ENCODE data around the gene OXNAD1.
A peak's percentile ranks its signal among the peaks of the same experiment; 100 is the strongest.
"Not testable (repeated sequence)": the region's sequence is repeated elsewhere in the genome, so short reads cannot be mapped to it uniquely, and the experiment has no call there.

Gene OXNAD1

DNA sequence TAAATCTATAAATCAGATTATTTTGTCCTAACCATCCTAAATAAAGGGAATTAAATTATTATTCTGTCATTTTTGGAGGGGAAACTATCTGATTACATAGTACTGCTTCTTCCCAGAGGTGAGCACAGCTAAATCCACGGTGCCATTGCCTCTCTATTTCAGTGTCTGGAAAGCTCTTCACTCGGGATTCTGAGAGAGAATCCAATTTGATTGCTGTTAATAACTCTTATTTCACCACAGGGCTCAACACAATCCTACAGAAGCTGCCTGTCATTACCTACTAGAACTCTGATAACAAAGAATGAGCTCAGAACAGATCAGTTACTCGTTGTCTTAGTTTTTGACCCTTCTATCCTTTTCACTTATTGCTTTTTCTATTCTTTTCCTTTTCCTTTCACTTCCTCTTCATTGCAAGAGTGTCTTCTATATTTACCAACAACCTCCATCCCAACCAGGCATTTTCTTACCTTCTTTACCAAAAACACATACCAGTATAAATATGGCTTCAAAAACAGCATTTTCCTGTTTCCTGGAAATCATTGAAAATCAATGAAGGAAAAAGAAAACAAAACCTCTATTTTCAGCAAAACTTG, 30.4 kb downstream of the OXNAD1 start:
- no peak for DNase-seq
- in situ Hi-C loops (cut with HindIII; ENCODE audit: low pct_ligation_motif_present, low pct_unique_long_range_greater_than_20kb, low sequenced_read_pairs): no loop called here

DNA sequence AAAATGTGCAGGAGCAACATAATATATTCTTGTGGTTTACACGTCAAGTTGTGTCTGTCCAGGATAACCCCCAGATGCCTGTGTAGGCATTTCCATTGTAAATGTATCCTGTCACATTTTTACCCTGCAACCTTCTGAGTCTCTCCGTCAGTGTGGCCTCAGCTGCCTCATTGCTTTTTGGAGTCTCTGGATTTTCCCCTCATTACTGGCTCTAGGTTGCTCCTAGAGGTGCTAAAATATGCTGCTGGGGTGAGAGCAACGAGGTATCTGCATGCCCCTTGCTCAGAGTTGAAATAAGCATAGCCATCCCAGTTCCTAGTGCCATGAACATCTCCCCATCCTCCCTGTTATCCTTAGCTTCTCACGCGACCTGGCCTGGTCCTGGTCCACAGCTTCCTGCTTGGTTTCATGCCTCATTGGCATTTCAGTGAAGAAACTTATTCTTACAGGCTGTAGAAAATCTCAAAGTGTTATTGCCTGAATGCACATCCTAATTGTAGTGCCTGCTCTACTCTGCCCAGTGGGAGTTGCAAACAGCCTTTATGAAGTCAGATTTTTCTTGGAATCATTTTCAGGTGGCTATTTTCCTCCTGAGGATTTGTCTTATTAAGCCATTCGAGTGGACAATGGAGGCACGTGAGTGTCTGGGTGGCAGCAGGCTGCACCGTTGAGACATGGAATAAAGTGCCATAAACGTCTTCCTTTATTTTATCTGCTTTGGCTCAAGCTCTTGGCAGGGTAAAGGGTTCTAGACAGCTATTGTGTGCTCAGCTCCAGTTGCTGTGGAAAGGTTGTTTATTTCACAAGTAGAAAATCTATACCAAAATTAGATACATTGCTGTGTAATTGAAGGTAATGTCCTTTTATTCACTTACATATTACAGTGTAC, 33.2 kb downstream of the OXNAD1 start:
- in situ Hi-C loops (cut with HindIII; ENCODE audit: low pct_ligation_motif_present, low pct_unique_long_range_greater_than_20kb, low sequenced_read_pairs): no loop called here
- no peak for DNase-seq

DNA sequence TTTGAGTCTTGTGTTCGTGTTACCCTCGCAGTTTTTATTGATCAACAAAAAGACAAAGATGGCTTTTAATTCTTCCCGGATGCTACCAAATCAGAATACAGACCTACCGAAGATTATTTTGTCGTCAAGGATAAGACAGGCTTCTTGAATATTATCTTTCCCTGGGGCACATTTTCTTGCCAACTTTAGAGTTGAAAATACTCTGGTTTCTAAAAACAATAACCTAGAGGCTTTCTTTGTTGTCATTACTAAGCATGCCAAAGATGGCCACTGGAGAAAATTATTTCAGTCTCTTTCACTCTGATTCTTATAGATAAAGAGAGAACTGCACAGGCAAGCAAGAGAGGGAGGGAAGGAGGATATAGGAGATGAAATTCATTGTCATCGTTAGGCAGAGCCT, 33.9 kb downstream of the OXNAD1 start:
- in situ Hi-C loops (cut with HindIII; ENCODE audit: low pct_ligation_motif_present, low pct_unique_long_range_greater_than_20kb, low sequenced_read_pairs): no loop called here
- no peak for DNase-seq

DNA sequence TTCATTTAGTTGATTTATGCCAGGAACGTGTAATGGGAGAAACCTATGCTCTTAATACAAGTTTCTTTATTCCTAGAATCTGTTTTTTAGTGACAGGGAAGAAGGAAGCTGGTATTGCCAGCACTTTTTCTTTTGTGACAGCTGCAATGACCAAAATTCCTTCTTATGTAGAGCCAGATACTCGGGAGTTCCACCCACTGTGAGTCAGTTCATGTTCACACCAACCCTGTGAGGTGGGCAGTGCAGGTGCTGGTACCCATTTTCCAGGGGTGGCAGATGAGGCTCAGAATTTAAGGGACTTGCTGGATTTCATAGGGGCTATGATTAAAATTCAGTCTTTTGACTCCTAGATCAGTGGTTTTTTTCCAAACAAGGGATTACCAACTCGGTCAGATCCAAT, 34.7 kb downstream of the OXNAD1 start:
- in situ Hi-C loops (cut with HindIII; ENCODE audit: low pct_ligation_motif_present, low pct_unique_long_range_greater_than_20kb, low sequenced_read_pairs): no loop called here
- no peak for DNase-seq

DNA sequence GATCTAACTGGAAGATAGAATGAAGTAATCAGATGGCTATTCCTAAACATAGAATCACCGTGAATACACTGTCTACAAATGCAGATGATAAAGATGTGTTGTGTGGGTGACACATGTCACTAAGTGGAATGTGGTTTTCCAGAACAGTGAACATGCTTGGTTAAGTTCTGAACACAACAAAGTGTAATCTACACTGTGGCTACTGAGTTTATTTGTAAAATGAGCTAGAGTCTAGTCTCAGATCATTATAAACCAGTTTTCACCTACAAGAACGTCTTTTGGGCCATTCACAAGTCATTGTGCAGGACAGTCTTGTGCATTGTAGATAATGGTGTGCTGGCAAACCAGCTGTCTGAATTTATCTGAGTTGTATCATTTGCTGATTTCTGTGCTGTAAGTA, 35.3 kb downstream of the OXNAD1 start:
- no peak for DNase-seq
- in situ Hi-C loops (cut with HindIII; ENCODE audit: low pct_ligation_motif_present, low pct_unique_long_range_greater_than_20kb, low sequenced_read_pairs): no loop called here

DNA sequence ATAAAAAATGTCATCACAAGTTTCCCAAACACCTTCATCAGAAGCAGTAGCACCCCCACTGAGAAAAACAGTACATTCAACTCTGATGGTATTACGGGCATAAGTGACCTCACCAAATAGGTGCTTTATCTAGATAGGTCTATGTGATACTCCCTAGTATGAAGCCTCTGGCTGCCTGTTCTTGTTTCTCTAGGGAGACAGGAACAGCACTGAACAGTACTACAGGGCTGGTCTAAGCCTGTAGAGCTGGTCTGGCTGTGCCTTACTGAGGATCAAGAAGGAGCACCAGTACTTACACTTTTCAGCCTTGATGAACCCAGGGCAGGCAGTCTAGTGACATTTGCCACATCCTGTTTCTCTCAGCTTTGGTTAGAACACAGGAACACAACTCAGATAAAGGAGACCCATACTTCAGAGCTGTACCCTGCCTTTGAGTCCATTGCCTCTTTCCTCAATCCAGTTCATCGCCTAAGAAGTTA, 35.9 kb downstream of the OXNAD1 start:
- in situ Hi-C loops (cut with HindIII; ENCODE audit: low pct_ligation_motif_present, low pct_unique_long_range_greater_than_20kb, low sequenced_read_pairs): no loop called here
- no peak for DNase-seq

DNA sequence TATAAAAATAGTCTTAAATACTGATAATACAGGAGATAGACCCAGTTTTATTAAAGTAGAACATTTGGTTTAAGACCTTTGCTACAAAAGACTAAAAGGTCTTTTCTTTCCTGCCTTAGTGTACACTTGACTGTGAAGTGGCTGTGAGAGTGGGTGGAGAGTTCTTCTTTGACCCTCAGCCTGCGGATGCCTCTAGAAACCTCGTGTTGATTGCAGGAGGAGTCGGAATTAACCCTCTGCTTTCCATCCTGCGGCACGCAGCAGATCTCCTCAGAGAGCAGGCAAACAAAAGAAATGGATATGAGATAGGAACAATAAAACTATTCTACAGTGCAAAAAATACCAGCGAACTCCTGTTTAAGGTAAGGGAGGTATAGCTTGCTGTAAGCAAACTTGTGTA, 36.5 kb downstream of the OXNAD1 start:
- DNase-seq: no peak

DNA sequence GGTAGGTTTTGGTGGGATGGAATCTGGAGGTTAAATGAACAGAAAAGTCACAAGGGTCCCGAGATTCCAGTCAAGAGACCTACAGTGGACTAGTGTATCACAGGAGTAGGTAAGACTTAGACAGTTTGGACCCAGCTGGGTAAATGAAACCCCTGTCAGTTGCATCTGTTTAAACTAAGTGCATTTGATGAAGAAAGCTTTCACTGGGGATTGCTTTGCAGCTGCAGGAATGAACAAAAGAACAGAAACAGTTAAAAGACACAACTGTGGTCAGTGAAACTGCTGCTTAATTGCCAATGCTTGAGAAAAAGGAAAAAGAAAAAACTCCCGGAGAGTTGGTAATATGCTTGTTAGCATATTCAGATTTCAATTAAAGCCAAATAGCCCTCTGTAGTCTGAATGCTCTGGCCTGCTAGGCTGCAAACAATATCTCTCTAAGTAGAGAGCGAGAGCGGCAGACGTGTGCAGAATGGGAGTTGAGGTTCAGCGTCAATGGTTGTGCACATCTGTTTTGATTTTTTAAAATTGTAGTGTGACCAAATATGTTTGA, 37.1 kb downstream of the OXNAD1 start:
- in situ Hi-C loops (cut with HindIII; ENCODE audit: low pct_ligation_motif_present, low pct_unique_long_range_greater_than_20kb, low sequenced_read_pairs): no loop called here
- DNase-seq: no peak

More for the DNA sequence above, 36.5 kb downstream of the OXNAD1 start:
- in situ Hi-C loops (cut with HindIII; ENCODE audit: low pct_ligation_motif_present, low pct_unique_long_range_greater_than_20kb, low sequenced_read_pairs): no loop called here

DNA sequence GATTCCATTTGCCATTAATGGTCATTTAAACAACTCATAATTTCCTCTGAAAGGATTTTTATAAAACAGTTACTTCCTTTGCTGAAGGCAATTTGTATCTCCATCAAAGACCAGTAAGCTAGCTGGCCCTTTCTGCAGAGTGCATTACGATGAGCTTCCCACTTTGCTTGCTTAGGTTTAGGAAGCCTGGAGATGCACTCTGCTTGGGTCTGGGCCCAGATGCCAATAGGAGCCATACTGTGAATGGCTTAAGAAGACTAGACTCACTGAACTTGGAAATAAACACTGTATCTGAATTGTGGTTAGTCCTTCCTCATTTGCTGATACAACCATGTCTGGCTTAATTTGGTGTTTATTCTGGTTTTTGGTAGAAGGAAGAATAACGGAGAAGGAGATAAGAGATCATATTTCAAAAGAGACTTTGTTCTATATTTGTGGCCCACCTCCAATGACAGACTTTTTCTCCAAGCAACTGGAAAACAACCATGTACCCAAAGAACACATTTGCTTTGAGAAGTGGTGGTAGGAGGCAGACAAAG, 38.1 kb downstream of the OXNAD1 start:
- DNase-seq: no peak
- in situ Hi-C loops (cut with HindIII; ENCODE audit: low pct_ligation_motif_present, low pct_unique_long_range_greater_than_20kb, low sequenced_read_pairs): no loop called here

DNA sequence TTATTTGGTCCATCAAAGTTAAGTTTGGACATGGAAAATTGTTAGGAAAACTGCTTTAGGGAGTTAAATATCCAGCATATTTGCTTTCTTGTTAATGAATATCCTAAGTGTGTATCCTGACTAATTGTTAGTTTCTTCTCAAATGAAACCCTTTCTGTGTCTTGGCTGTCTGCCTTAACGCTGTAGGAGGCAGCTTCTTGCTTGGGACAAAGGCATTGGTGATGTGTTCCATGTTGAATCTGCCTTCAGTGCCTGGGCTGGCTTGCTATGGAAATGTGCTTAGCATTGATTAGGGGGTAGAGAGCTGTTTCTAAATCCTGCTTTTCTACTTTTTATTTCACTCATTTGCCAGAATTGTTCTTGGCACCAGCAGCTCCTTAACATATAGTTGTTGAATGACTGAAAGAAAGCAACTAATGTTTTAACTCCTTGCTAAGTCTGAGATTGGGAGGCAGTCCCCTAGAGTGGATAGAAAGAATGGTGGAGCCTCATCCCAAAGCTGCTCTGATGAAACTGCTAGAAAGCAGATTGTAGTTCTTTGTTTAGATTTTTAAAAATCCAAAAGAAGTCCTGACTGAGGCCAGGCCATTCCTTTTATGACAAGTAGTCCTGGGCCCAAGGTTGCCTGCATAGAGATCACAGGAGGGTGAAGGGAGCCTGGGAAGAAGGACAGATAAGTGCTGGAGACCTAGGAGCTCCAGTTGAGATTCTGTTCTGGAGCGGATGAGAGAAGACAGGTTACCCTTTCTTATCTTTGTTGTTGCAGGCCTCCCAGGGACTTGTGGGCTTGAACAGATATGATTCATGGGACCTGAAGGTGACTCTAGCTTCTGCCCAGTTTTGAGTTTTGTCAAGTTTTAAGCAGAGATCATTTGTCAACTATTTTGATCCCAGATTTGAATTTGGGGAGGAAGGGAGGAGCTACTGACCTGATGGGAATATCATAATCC, 39.3 kb downstream of the OXNAD1 start:
- in situ Hi-C loops (cut with HindIII; ENCODE audit: low pct_ligation_motif_present, low pct_unique_long_range_greater_than_20kb, low sequenced_read_pairs): no loop called here
- no peak for DNase-seq

DNA sequence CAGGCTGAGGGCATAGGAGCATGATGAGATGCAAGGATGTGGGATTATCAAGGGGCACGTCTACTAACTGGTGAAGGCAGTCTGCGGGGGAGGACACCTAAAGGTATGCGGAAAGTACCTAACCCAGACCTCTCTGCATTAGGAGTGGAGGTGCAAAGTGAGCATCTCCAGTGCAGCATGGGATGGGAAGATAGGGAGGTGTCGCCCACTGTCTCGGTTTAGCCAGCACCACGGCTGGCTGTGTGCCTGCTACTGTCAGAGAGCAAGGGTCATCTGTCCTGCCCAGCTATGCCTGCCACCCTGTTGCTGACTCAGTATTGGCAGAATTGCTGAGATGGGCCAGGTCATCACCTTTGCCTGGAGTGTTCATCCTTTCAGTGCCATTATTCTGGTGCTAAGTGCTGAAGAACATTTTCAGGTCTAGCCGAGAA, 40.1 kb downstream of the OXNAD1 start:
- in situ Hi-C loops (cut with HindIII; ENCODE audit: low pct_ligation_motif_present, low pct_unique_long_range_greater_than_20kb, low sequenced_read_pairs): no loop called here
- no peak for DNase-seq

DNA sequence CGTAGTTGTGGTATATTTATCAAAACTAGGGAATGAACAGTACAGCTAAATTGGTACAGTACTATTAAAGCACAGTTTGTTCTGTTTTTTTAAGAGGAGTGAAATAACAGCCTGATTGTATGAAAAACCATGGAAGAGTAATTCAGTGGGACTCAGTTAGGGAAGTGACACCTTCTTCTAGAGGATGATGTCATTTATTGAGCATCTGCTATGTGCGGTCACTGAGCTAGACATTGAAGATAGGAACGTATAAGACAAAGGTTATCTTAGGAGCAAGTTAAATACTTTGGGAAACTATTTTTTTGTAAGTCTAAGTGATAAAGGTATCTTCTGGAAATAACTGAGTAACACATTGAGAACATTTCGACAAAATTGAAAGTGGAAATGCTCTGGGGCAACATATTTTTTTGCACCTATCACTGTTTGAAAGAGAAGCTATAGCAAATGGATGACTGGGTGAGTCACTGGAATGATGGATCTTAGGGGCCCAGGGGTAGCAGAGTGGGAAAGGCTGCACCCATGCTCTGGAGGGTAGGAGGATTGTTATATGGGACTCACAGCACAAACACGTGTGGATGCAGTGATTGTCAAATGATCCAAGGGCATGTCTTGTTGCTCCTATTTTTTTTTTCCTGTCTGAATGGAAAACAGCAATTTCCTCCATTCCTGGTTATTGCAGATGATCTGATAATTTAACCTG, 43.0 kb downstream of the OXNAD1 start:
- in situ Hi-C loops (cut with HindIII; ENCODE audit: low pct_ligation_motif_present, low pct_unique_long_range_greater_than_20kb, low sequenced_read_pairs): no loop called here
- DNase-seq: no peak

DNA sequence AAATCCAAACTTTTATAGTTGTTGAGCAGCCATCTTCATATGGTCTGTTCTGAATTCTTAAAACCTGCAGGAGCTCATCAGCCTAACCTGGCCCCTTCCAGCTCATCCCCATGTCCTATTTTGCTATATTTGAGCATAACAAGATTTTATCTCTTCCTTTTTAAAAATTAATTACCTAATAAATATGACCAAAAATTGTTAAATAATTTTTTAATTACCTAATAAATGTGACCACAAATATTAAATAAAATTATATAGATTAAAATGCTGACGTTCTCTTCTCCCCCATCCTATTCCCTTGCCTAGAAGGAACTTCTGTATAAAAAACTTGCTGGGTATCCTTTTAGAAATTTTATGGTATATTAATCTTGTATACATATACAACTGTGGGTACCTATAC, 43.7 kb downstream of the OXNAD1 start:
- DNase-seq: no peak
- in situ Hi-C loops (cut with HindIII; ENCODE audit: low pct_ligation_motif_present, low pct_unique_long_range_greater_than_20kb, low sequenced_read_pairs): no loop called here

DNA sequence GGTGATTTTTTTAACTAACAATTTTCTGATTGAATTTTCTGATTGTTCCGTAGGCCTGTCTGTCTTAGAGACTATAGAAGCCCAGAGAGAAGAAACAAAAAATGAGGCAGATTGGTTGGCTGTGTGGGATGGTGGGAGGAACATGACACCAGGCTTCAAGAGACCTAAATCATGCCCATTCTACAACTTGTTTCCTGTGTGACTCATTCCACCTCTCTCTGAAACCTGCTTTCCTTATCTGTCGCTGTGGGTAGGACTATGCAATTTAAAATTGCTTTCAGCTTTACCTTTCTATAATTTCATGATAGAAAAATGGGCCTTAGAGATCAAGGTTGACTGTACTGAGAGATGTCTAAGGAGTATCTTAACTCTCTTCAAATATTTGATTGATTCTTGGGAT, 44.5 kb downstream of the OXNAD1 start:
- in situ Hi-C loops (cut with HindIII; ENCODE audit: low pct_ligation_motif_present, low pct_unique_long_range_greater_than_20kb, low sequenced_read_pairs): no loop called here
- peak; percentile 41 for DNase-seq

DNA sequence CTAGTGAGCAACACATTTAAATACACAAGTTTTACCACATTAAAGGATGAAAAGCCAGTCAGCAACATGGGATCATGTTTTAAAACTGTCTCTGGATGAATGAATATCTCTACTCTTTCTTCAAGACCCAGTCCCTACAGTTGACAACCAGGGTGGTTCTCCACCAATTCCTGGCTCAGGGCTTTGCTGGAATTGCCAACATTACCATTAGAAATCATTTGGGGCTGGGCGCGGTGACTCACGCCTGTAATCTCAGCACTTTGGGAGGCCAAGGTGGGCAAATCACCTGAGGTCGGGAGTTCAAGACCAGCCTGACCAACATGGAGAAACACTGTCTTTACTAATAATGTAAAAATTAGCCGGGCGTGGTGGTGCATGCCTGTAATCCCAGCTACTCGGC, 45.5 kb downstream of the OXNAD1 start:
- in situ Hi-C loops (cut with HindIII; ENCODE audit: low pct_ligation_motif_present, low pct_unique_long_range_greater_than_20kb, low sequenced_read_pairs); DNase-seq: not testable (repeated sequence)

DNA sequence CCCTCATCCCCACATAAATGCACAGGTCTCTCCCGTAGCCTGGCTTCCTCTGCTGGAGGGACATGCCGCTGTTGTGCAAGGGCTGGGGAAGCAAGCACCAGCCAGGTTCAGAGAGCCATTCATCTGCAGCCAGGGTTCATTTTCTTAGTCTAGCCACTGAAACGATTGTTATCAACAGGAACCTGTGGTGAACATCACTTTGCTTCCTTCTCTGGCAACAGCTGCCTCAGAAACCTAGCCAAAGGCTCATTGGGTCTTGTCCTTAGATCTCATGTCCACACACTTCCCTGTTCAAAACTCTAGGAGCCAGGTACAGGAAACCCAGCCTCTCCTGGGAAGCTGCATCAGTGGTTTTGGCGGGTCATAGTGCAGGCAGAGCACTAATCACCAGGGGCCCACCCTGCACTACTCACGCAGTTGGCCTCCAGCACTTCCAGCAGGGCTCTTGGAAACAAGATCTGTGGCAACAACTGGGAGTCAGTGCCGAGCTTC, 47.0 kb downstream of the OXNAD1 start:
- in situ Hi-C loops (cut with HindIII; ENCODE audit: low pct_ligation_motif_present, low pct_unique_long_range_greater_than_20kb, low sequenced_read_pairs): no loop called here
- DNase-seq: no peak

DNA sequence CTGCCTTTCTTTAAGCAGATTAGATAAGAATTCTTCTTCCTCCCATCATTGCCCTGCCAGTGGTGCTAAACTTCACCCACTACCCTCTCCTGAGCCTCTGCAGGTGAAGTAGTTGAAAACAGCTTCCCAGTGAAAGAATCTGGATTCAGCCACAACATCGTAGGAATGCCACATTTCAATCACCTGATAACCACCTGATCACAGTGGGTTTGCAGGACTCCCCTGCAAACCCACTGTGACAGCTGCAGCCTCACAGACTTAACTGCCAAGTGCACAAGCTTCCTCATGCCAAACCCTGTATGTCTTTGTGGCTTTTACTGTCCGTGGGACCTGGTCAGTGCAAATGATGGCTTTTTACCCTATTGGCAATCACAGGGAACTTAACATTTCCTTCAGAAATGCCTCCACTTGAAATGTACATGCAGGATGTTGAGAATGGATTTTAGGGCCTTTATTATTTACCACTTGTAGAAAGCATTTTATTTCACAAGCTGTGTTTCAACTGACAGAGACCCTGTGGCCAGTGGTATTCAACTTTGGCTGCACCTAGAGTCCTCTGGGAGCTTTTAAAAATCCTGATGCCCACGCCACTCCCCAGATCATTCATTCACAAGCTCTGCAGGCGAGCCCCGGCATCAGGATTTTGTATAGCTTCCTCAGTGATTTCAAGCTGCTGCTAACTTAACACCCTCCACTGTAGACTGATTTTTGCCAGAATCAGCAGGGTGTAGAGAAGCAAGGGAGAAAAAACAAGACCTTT, 49.1 kb downstream of the OXNAD1 start:
- in situ Hi-C loops (cut with HindIII; ENCODE audit: low pct_ligation_motif_present, low pct_unique_long_range_greater_than_20kb, low sequenced_read_pairs): no loop called here
- DNase-seq: no peak

Data from ACHN (cell line).